Measurements from ENCODE around the gene KRTAP23-1.

Gene KRTAP23-1

GRCh38 chr21:30306884-30307283, 41.5 kb downstream of the KRTAP23-1 start:
- DNase-seq (ENCODE audit: low spot score) = no peak

DNA sequence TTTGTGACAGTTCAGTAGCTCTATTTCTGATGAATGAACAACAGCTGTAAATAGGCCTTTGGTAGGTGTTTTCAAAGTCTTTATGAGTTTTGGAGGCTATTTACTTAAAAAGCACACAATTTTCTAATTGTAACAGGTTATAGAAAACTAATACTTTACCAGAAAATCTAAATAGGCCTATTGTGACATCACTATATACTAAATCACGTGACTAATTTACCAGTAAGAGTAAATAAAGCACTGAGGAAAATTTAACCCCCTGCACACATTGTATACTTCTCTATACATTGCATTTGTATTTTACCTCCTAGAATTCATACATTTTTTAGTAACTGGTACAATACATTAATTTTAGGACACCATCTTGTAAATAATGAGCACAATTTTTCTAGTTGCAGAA, 43.3 kb downstream of the KRTAP23-1 start:
- DNase-seq (ENCODE audit: low spot score) = no peak
